Measurements from ENCODE around the gene ARSG. TPM values are rescaled to one million over a fixed set of nuclear protein-coding genes. Genes with fewer than 3 reads are reported as not detected.
"Not testable (repeated sequence)": the region's sequence is repeated elsewhere in the genome, so short reads cannot be mapped to it uniquely, and the experiment has no call there.

Gene ARSG
- polyA plus RNA-seq, 1 of the 3 experiments (the other 2 are of a cell fraction): 0.41 TPM

DNA sequence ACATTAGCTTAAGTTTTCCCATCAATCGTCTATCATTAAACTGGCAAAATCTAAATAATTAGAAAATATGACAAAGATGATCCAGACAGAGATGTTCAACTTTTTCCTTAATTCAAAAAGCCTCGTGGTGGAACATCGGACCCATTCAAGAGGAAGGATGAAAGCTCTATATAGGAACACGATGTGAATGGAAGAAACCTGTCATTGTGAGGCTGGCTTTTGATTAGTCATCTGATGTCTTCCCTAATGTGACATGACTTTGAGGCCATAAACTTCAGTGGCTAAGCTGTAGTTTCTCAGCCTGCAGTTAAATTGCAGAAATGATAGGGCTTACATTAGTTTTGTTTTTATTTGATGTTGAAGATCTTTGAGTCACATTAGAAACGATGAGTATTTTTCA lies 42.4 kb upstream of the ARSG start (continued):
- TF ChIP-seq, protein P1, sequence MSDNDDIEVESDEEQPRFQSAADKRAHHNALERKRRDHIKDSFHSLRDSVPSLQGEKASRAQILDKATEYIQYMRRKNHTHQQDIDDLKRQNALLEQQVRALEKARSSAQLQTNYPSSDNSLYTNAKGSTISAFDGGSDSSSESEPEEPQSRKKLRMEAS (IDR thresholded peaks at IDR 0.05; ENCODE audit: low read depth): no peak

DNA sequence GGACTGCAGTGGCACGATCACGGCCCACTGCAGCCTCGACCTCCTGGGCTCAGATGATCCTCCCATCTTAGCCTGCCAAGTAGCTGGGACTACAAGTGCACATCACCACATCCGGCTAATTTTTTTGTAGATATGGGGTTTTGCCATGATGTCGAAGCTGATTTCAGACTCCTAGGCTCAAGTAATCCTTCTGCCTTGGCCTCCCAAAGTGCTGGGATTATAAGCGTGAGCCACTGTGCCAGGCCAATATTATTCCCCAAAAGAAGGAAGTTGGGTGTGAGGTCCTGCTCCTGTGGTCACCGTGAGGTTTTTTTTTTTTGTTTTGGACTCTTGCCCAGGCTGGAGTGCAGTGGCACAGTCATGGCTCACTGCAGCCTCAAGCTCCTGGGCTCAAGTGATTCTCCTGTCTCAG lies 41.9 kb upstream of the ARSG start:
- 88% methylated on average over 7 of the region's 7 CpGs for WGBS (ENCODE audit: low lambda C conversion rate)

DNA sequence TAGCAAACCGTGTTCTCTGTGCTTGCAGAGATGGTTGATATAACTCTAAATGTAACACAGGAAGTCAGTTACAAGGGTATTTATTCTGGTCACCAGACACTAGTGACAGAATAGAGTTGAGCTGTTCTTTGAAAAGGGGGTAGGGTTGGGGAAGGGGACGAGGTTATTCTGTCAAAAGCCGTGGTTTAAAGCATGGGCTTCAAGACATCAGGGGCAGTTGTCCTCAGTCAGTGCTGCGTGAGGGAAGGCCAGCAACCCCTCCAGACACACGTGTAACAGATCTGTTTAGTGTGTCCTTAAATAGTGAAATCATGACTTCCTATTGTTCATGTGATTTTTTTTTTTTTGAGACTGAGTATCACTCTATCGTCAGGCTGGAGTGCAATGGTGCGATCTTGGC lies 37.9 kb upstream of the ARSG start:
- H2AFZ ChIP-seq (ENCODE audit: low read depth); H3K9me2 ChIP-seq; H3K9me3 ChIP-seq; H3K4me1 ChIP-seq (ENCODE audit: control insufficient read depth in 1 of 2, insufficient read depth in 2 of 2, low read depth in 1 of 2, low read length in 1 of 2); H3F3A ChIP-seq (replicated peaks; ENCODE audit: insufficient read depth); DNase-seq; H3K4me2 ChIP-seq; POLR2A ChIA-PET; H3K4me3 ChIP-seq (ENCODE audit: low read depth in 2 of 2, low read length in 1 of 2); H3K27ac ChIP-seq (ENCODE audit: low read depth in 2 of 2, low read length in 1 of 2); H3K9ac ChIP-seq; H3K27me3 ChIP-seq (ENCODE audit: insufficient read depth); CTCF ChIA-PET; H4K20me1 ChIP-seq (ENCODE audit: insufficient read depth): not testable (repeated sequence)
- peaks cover 59 to 66% of the 10 kb centered on the region in 2 experiments for H3K36me3 ChIP-seq (replicated peaks in 1 of 2; ENCODE audit: control insufficient read depth in 1 of 2, insufficient read depth in 2 of 2, low read length in 1 of 2)
- 94% methylated on average over 7 of the region's 7 CpGs for WGBS (ENCODE audit: low lambda C conversion rate)
- H3K79me2 ChIP-seq (ENCODE audit: insufficient read depth): peaks cover 22% of the 10 kb centered on the region

More for the DNA sequence above, 41.9 kb upstream of the ARSG start:
- Histone ChIP-seq H4K20me1 (ENCODE audit: insufficient read depth) (no peaks in the 10 kb centered on the region), H3K36me3 (replicated peaks in 1 of 2; ENCODE audit: control insufficient read depth in 1 of 2, insufficient read depth in 2 of 2, low read length in 1 of 2) (peaks cover 35 to 36% of the 10 kb centered on the region in 2 experiments), H3K27ac (ENCODE audit: low read depth in 2 of 2, low read length in 1 of 2) (no peak overlapping the region), H3K9me3 (no peaks in the 10 kb centered on the region), H3K79me2 (ENCODE audit: insufficient read depth) (peaks cover 25% of the 10 kb centered on the region), H3K9ac (peak overlapping the region; percentile 74; the same call in 1 of the 2 replicates), H3K4me1 (ENCODE audit: control insufficient read depth in 1 of 2, insufficient read depth in 2 of 2, low read depth in 1 of 2, low read length in 1 of 2) (peaks cover 6 to 8% of the 10 kb centered on the region in 2 experiments; a peak in 2 of 4 replicates), H3K9me2 (no peaks in the 10 kb centered on the region), H3K4me2 (peak overlapping the region; percentile 86), H2AFZ (ENCODE audit: low read depth) (no peak overlapping the region), H3K27me3 (ENCODE audit: insufficient read depth) (no peaks in the 10 kb centered on the region), H3F3A (replicated peaks; ENCODE audit: insufficient read depth) (peaks cover 12% of the 10 kb centered on the region), H3K4me3 (ENCODE audit: low read depth in 2 of 2, low read length in 1 of 2) (no peak overlapping the region)
- ChIA-PET CTCF (interaction anchor here (0.7 to 3.5 kb wide), 11 partner anchors 9 to 987 kb away, joined by 3 to 19 read pairs (median 9); no protein-coding TSS in a partner anchor), POLR2A (no interaction called here)
- TF ChIP-seq, protein P2, sequence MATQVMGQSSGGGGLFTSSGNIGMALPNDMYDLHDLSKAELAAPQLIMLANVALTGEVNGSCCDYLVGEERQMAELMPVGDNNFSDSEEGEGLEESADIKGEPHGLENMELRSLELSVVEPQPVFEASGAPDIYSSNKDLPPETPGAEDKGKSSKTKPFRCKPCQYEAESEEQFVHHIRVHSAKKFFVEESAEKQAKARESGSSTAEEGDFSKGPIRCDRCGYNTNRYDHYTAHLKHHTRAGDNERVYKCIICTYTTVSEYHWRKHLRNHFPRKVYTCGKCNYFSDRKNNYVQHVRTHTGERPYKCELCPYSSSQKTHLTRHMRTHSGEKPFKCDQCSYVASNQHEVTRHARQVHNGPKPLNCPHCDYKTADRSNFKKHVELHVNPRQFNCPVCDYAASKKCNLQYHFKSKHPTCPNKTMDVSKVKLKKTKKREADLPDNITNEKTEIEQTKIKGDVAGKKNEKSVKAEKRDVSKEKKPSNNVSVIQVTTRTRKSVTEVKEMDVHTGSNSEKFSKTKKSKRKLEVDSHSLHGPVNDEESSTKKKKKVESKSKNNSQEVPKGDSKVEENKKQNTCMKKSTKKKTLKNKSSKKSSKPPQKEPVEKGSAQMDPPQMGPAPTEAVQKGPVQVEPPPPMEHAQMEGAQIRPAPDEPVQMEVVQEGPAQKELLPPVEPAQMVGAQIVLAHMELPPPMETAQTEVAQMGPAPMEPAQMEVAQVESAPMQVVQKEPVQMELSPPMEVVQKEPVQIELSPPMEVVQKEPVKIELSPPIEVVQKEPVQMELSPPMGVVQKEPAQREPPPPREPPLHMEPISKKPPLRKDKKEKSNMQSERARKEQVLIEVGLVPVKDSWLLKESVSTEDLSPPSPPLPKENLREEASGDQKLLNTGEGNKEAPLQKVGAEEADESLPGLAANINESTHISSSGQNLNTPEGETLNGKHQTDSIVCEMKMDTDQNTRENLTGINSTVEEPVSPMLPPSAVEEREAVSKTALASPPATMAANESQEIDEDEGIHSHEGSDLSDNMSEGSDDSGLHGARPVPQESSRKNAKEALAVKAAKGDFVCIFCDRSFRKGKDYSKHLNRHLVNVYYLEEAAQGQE (IDR thresholded peaks at IDR 0.05; ENCODE audit: low read depth, low read length): no peak
- TF ChIP-seq ELF1 (IDR thresholded peaks at IDR 0.05) (no peak), RFX5 (IDR thresholded peaks at IDR 0.05; ENCODE audit: low read length) (no peak), TEAD4 (IDR thresholded peaks at IDR 0.05; ENCODE audit: borderline replicate concordance, insufficient read depth) (no peak)
- DNase-seq: no peak

Measured in SK-N-SH (cell line).